Measurements from ENCODE around the gene DNAJC16.

The DNAJC16 gene

GRCh38 chr1:15578921-15579682 lies 52.5 kb downstream of the DNAJC16 start (continued):
- TF ChIP-seq PRDM10 (tag by site-specific recombination; IDR thresholded peaks at IDR 0.05) (no peak), BCL11A (tag by site-specific recombination; IDR thresholded peaks at IDR 0.05; ENCODE audit: low read depth) (no peak)

GRCh38 chr1:15579683-15580047 lies 53.0 kb downstream of the DNAJC16 start:
- no peaks in the 10 kb centered on the region for H3K4me1 ChIP-seq (ENCODE audit: control insufficient read depth, insufficient read depth, low read length)
- H3K36me3 ChIP-seq (ENCODE audit: control insufficient read depth in 2 of 2, insufficient read depth in 1 of 2, low read length in 2 of 2) = peaks cover 0 to 4% of the 10 kb centered on the region in 2 experiments; a peak in 2 of 3 replicates
- H3K9me3 ChIP-seq (ENCODE audit: control insufficient read depth, insufficient read depth, low read depth, low read length) = no peaks in the 10 kb centered on the region
- no peak overlapping the region for H3K27ac ChIP-seq (ENCODE audit: extremely low read depth, low read depth, low read length)
- TF ChIP-seq ZNF10 (tag by site-specific recombination; IDR thresholded peaks at IDR 0.05) (no peak), TRIM28 (IDR thresholded peaks at IDR 0.05; ENCODE audit: borderline replicate concordance, low read length) (no peak), ZNF785 (tag by site-specific recombination; IDR thresholded peaks at IDR 0.05) (no peak), PRDM2 (tag by site-specific recombination; IDR thresholded peaks at IDR 0.05; ENCODE audit: borderline replicate concordance) (no peak), GLI2 (tag by site-specific recombination; IDR thresholded peaks at IDR 0.05; ENCODE audit: borderline replicate concordance, low read depth) (no peak), ZNF114 (tag by site-specific recombination; IDR thresholded peaks at IDR 0.05) (no peak), TSHZ1 (tag by site-specific recombination; IDR thresholded peaks at IDR 0.05; ENCODE audit: borderline replicate concordance) (no peak), ZNF624 (tag by site-specific recombination; IDR thresholded peaks at IDR 0.05) (no peak), ZNF398 (tag by site-specific recombination; IDR thresholded peaks at IDR 0.05) (no peak), ZNF341 (tag by site-specific recombination; IDR thresholded peaks at IDR 0.05; ENCODE audit: low read depth) (no peak), ZNF529 (tag by site-specific recombination; IDR thresholded peaks at IDR 0.05; ENCODE audit: insufficient replicate concordance) (no peak), ZBTB11 (tag by site-specific recombination; conservative IDR thresholded peaks at IDR 0.05; ENCODE audit: low read depth) (no peak)
- ChIA-PET POLR2A (interaction anchor here (0.6 kb wide), 1 partner anchor 24 kb away, joined by 3 read pairs; no protein-coding TSS in a partner anchor), CTCF (interaction anchor here (1.2 kb wide), 1 partner anchor 43 kb away, joined by 4 read pairs; no protein-coding TSS in a partner anchor)
- H3K4me3 ChIP-seq (ENCODE audit: low read depth, low read length) = no peak overlapping the region
